Stimulated activated CD8-positive, alpha-beta memory T cell treated with anti-CD3 and anti-CD28 coated beads, Interleukin-2, amount 100 ng/mL, for 48 hours (primary cell): Measurements from ENCODE around the gene FYN.
A peak's percentile ranks its signal among the peaks of the same experiment; 100 is the strongest.

ENCODE experiments used
- DNase-seq, 2 donors: peaks; one replicate each; pipeline ENCODE4 v3.0.0-alpha.2; 2020; ENCODE audit warnings: low read depth in 2 of 2

Gene FYN

DNA sequence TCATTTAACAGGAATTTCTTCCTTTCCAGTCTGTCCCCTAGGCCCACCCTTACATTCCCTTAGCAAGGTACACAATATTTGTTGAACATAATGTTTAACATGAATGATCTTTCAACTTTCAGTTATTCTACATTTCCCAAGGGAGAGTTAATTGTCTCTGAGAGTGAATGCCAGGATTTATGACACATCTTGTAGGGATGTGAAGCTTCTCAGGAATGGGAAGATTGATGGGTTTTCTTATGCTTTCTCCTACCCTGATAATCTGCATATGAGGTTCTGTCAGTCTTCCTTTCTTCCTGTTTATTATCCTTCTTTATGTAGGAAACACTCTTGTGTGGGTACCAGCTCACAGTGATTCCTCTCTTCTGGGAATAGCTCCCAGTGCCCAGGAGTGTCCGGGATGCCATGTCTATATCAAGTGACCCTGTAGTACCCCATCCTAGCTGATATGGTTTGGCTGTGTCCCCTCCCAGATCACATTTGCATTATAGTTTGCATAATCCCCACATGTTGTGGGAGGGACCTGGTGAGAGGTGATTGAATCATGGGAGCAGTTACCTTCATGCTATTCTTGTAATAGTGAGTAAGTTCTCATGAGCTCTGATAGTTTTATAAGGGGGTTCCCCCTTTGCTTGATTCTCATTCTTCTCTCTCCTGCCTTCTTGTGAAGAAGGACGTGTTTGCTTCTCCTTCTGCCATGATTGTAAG lies 7.1 kb upstream of the FYN start:
- no peak for DNase-seq

- DNase-seq, result no peak
Observed at GRCh38 chr6:111875741-111876140, 2.5 kb upstream of the FYN start.

- DNase-seq, result peak; percentile 46 to 58
Observed at GRCh38 chr6:111874025-111874415, 768 bp upstream of the FYN start.

DNA sequence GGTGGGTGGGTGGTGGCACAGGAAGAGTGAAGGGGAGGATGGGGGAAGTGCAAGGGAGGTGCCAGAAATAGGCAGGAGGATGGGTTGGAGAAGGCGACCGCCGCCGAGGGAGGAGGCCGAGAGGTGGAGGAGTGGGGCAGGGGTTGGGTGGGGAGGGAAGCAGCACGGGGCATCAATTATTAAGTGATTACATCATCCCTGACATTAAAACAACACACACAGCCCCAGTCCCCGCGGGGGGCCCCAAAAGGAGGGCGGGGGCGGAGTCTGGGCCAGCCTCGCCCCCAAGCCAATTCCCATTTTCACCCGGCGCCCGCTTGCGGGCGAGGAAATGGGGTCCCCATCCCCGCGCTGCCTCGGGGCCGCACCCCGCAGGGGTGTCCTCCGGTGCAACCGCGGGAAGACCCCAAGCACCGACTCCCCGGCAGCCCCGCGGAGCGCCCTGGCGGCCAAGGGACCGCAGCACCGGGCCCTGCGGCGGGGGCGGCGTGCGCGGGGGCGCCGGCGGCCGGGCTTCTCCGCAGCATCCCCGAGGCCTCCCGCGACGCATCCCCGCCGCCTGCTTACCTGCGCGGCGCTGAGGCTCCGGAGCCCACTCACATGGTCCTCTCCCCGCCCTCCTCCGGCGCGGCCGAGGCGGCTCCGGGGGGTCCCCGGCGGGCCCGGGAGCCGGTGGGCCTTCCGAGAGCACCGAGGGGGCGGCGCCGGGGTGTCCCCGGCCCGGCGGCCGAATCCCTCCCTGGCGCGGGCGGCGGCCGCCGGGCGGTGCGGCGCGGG lies 663 bp downstream of the FYN start:
- DNase-seq, result peak; percentile 28 to 65

DNA sequence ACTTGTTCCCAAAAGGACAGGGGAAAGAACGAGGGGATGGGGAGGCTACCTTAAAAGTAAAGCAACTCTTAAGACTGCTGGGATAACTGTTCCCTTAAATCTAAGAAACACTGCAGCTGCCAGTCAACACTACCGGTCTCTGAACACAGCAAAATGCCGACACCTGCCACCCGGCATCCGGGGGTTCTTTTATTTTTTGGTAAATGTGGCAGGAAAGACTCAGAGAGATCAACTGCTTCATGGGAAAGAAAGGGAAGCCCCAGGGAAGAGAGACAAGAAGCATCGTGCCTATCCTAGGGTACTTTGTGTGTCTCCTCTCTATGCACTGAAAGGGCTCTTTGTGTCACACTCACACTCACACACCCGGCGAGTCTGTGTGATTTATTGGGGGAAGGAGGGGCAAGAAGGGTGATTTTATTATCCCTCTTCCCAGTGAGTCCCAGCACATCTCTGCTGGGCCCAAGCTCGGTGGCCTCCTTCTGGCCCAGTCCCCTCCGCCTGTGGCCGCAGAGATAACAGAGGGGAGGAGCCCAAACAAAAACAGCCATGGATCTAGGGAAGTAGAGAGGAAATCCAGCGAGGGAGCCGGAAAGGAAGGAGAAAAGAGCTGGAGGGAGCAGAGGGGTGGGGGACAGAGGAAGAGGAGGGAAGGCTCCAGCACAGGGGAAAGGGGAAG lies 1.4 kb downstream of the FYN start:
- DNase-seq, result no peak

GRCh38 chr6:111871207-111871606 lies 2.0 kb downstream of the FYN start:
- DNase-seq, result no peak

DNA sequence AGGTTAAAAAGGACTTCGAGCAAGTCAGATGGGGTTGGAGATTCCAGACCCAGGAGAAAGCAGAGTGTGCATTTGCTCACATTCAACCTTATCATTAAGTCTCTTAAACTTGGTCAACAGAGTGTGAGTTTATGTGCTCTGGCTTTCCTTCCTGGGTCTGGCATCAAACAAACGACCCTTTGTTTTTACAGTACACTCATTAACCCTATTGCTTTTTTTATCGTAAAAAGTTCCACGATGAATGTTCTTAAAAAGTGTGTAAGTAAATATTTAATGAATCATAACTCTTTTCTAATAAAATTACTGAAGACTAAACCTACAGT lies 2.5 kb downstream of the FYN start:
- no peak for DNase-seq

GRCh38 chr6:111870051-111870741 lies 3.1 kb downstream of the FYN start:
- no peak for DNase-seq

- DNase-seq, result no peak
Observed at GRCh38 chr6:111866857-111867256, 6.4 kb downstream of the FYN start.

- DNase-seq, result no peak
Observed at GRCh38 chr6:111865909-111866546, 7.2 kb downstream of the FYN start.

GRCh38 chr6:111865049-111865585 lies 8.1 kb downstream of the FYN start:
- DNase-seq, result no peak

DNA sequence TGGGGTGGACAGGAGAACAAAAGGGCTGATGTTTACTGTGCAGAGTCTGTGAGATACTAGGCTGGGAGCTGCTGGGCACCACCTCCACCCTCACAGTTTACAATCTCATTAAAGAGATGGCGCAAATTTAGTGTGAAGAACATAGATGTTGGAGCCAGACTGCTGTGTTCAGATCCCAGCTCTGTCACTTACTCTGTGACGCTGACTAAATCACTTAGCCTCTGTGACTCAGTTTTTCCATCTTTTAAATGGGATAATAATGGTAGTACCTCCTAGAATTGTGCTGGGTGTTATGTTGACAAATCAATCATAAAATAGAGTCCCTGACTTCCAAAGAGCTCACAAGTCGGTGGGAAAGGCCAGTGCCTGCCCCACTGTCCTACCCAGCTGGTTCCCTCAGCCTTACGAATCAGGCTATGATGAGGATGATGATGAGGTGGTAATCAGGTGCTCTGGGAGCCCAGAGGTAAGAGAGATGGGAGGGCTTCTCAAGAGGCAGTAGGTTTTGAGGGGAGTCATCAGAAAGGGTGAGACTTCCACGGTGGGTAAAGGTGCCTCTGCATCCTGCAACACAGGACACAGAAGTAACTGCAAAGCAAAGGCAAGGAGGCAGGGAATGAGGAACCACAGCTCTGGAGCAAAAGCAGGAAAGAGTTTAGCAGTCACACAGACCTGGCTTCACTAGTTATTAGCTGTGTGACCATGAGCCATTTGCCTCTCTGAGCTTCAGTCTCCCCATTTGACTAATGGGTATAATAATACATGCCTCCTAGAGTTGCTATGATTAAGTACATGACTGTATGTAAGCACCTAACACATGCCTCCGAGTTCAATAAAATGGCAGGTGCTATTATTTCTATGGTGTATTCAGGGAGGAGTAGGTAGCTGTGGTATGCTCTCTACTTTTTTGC lies 8.9 kb downstream of the FYN start:
- no peak for DNase-seq

DNA sequence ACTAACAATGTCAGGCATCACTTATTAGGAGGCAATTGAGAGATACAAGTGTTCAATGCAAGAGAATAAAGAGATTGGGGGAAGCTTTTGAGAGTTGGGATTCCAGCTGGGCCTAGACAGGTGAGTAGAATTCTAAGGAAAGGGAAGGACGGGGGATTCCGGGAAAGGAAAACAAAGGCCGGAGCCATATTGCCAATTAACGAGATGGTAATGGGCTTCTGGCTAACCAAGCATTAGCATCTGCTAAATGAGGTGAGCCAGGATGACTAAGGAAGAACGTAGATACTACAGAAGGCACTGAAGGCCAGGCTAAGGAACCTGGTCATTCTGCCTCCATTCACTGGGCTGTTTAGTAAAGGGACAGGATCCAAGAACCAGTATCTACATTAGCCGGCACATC lies 10.5 kb downstream of the FYN start:
- no peak for DNase-seq

DNA sequence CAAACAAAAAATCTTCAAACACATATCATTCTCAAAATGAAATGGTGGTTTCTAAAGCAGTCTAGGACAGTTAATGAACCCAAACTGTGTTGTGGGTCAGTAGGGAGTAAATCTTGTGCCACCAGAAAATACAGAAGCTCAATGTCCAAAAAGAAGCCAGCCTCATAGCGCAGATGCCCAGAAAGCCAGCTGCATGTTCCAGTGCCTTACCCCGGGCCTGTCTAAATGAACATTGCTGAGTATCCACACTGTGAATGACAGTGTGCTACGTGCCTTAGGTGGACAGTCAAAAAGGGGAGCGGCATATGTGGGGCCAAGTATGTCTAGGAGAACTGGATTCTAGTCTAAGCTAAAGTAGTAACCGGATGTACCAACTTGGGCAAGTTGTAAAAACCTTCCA lies 10.9 kb downstream of the FYN start:
- no peak for DNase-seq

- DNase-seq, result no peak
Observed at GRCh38 chr6:111861431-111861885, 11.8 kb downstream of the FYN start.

DNA sequence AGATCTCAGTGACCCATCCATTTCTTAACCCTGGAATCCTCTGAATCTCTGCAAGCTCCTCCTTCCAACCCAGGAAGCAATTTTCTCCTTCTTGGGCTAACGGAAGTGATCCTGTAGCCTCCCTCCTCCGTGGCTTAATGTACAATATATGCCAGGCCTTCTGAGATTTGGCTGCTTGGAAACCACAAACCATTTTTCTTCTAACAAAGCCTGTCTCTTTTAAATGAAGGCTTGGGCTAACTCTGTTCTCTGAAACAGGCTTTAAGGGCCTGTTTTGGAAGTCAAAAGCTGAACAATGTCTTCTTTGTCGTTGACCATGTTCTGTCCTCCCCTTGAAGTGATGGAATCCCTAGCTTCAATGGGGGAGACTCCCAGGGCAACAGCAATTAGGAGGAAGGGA lies 14.9 kb downstream of the FYN start:
- DNase-seq, result no peak

GRCh38 chr6:111857674-111858337 lies 15.4 kb downstream of the FYN start:
- no peak for DNase-seq

GRCh38 chr6:111855753-111856152 lies 17.5 kb downstream of the FYN start:
- no peak for DNase-seq

DNA sequence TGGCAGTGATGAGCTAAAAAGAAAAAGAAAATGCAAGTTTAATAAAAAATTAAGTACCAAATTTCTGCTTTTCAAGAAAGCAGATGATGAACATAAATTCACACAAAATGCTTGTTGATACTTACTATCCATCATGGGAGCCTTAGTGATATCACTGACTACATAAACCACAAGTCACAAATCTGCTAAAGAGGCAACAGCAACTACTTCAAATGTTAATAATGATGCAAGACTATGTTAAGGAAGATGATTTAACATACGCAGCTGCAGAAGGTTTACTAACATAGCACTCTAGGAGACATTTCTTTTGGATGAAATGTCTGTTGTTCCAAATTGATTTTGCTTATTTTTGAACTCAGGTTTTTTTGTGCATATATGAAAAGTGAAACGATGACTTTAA lies 18.6 kb downstream of the FYN start:
- no peak for DNase-seq

DNA sequence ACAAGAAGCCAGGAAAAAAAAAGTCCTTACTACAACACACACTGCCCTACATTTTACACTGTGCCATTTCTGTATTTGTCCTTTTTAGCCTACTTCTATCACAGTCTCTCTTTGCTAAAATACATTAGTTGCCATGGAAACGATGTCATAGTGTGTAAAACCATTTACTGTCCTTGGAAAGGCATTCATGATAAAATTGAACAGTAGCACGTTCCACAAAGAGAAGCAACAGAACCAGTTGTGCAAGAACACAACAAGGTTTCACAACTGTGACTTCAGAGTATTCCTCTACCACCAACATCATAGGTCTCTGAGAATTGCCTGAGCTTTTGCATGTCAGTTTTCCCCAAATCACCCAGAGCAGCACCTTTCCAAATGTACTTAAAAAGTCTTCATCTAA lies 20.5 kb downstream of the FYN start:
- no peak for DNase-seq
